Stomach (tissue), 9 donors: ENCODE measurements around the gene PRDM16. TPM values are rescaled to one million over a fixed set of nuclear protein-coding genes. Genes with fewer than 3 reads are reported as not detected.

Experiments used
- DNase-seq, 2 donors: peaks; one replicate each; pipeline versions ENCODE4 v3.0.0 to v3.0.0-alpha.2; 2013 to 2019
- H3K27ac ChIP-seq, 5 donors: fragments of 200-600 bp in 4 of 5; sonication (generic) in 4 of 5; one replicate each; pipeline ENCODE4 v1.5.1; 2013 to 2019; ENCODE audit warnings: mild to moderate bottlenecking in 1 of 5, moderate library complexity in 1 of 5
- H3K27me3 ChIP-seq, 3 donors: fragments of 200-600 bp; sonication (generic); one replicate each; pipeline ENCODE4 v1.5.1; 2017 to 2019; ENCODE audit warnings: mixed run types in 1 of 3
- H3K36me3 ChIP-seq, 4 donors: fragments of 200-600 bp; sonication (generic); 1 replicate in 3 of 4; 2 replicates in 1 of 4; pipeline ENCODE4 v1.5.1; 2016 to 2019
- H3K4me1 ChIP-seq, 4 donors: fragments of 200-600 bp; sonication (generic); one replicate each; pipeline ENCODE4 v1.5.1; 2016 to 2019
- H3K4me3 ChIP-seq, 4 donors: fragments of 200-600 bp; sonication (generic) in 3 of 4; one replicate each; pipeline ENCODE4 v1.5.1; 2016 to 2019; ENCODE audit warnings: mild to moderate bottlenecking in 1 of 4
- H3K9me3 ChIP-seq, 4 donors: fragments of 200-600 bp; sonication (generic); one replicate each; pipeline ENCODE4 v1.5.1; 2016 to 2019
- EP300 ChIP-seq: sonication (generic); formaldehyde crosslinking; IDR thresholded peaks from one replicate; pipeline ENCODE4 v1.6.1; 2017; ENCODE audit warnings: antibody characterized with exemption
- POLR2A ChIP-seq, 4 donors: fragments of 450-650 bp; IDR thresholded peaks; one replicate each; pipeline ENCODE4 v1.6.1; 2016; ENCODE audit warnings: antibody characterized with exemption in 4 of 4, control low read depth in 2 of 4, mild to moderate bottlenecking in 1 of 4, moderate library complexity in 1 of 4
- POLR2AphosphoS5 ChIP-seq, 3 donors: sonication (generic); formaldehyde crosslinking; IDR thresholded peaks; one replicate each; pipeline ENCODE4 v1.6.1; 2016; ENCODE audit warnings: antibody characterized with exemption in 3 of 3
- WGBS, 5 donors: extraction: QIAGEN DNeasy Blood & Tissue Kit in 3 of 5; methylation state at CpG; one replicate each; pipeline versions ENCODE4 v1.1.5 to v1.1.7; 2013 to 2018; 5-methylcytosine and 5-hydroxymethylcytosine counted together
- intact Hi-C: fragments of 100-400 bp; cut with DNase I; formaldehyde crosslinking; loops from one replicate; pipeline ENCODE4 v1.15.1; 2023; ENCODE audit warnings: low total_unique reads
- polyA plus RNA-seq, 3 donors: library from polyadenylated mRNA; stranded (reverse); fragments of 200-250 nt; gene quantifications; one replicate each; pipeline ENCODE4 v1.2.3, GENCODE V29; 2013
- total RNA-seq, 5 donors: library from RNA; depleted of rRNA; stranded (reverse); fragments of >200 nt; gene quantifications; one replicate each; pipeline versions ENCODE4 v1.1.0 to v1.2.3, GENCODE V29; 2014 to 2016
- TF ChIP-seq, protein P1 (sequence below), 7 experiments: fragments of 450-650 bp in 4 of 7; fragments of 200-600 bp in 3 of 7; sonication (generic) in 3 of 7; IDR thresholded peaks; one replicate each; pipeline ENCODE4 v1.5.1; 2016 to 2019; ENCODE audit warnings: antibody characterized with exemption in 7 of 7, control low read depth in 2 of 7, mild to moderate bottlenecking in 1 of 7
- donor health status: healthy with polysubstance abuse.
- donor health status: Bipolar disorder and iron deficiency.
- donor health status: healthy.

Gene PRDM16
- total and polyA plus RNA-seq, 8 donors: 0.29 to 222 (median 15.8) TPM

DNA sequence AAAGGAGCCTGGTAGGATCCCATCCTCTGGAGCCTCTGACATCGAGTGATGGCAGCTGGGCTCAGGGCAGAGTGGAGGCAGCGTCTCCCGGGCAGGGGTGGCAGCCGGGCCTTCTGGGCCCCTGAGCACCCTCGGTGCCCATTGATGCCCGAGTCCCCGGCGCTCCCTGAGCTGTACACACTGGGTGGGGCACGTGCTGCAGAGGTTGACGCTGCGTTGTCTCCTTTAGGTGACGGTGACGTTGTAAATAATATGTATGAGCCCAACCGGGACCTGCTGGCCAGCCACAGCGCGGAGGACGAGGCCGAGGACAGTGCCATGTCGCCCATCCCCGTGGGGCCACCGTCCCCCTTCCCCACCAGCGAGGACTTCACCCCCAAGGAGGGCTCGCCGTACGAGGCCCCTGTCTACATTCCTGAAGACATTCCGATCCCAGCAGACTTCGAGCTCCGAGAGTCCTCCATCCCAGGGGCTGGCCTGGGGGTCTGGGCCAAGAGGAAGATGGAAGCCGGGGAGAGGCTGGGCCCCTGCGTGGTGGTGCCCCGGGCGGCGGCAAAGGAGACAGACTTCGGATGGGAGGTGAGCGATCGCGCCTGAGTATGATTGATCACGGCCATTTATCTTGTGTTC lies 117.0 kb downstream of the PRDM16 start:
- Histone ChIP-seq H3K27me3 (peaks cover 0 to 35% (median 0%) of the 10 kb centered on the region in 3 donors), H3K4me3 (no peak overlapping the region), H3K9me3 (no peaks in the 10 kb centered on the region), H3K27ac (peak overlapping the region; percentile 88 to 92 (median 89)), H3K4me1 (peaks cover 40 to 78% (median 71%) of the 10 kb centered on the region in 4 donors), H3K36me3 (no peaks in the 10 kb centered on the region)
- intact Hi-C loops: no loop called here
- no peak for DNase-seq
- TF ChIP-seq POLR2AphosphoS5 (IDR thresholded peaks at IDR 0.05) (no peak), EP300 (no peak), POLR2A (IDR thresholded peaks at IDR 0.05) (no peak)
- TF ChIP-seq, protein P1, sequence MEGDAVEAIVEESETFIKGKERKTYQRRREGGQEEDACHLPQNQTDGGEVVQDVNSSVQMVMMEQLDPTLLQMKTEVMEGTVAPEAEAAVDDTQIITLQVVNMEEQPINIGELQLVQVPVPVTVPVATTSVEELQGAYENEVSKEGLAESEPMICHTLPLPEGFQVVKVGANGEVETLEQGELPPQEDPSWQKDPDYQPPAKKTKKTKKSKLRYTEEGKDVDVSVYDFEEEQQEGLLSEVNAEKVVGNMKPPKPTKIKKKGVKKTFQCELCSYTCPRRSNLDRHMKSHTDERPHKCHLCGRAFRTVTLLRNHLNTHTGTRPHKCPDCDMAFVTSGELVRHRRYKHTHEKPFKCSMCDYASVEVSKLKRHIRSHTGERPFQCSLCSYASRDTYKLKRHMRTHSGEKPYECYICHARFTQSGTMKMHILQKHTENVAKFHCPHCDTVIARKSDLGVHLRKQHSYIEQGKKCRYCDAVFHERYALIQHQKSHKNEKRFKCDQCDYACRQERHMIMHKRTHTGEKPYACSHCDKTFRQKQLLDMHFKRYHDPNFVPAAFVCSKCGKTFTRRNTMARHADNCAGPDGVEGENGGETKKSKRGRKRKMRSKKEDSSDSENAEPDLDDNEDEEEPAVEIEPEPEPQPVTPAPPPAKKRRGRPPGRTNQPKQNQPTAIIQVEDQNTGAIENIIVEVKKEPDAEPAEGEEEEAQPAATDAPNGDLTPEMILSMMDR (IDR thresholded peaks at IDR 0.05): no peak
- 68 to 73% (median 72%) methylated on average over 21 to 38 of the region's 38 CpGs for WGBS, 5 donors

GRCh38 chr1:3186526-3186921 lies 117.5 kb downstream of the PRDM16 start:
- Histone ChIP-seq H3K9me3 (no peaks in the 10 kb centered on the region), H3K27me3 (peaks cover 0 to 35% (median 0%) of the 10 kb centered on the region in 3 donors), H3K4me3 (no peak overlapping the region), H3K36me3 (no peaks in the 10 kb centered on the region), H3K4me1 (peaks cover 40 to 79% (median 72%) of the 10 kb centered on the region in 4 donors), H3K27ac (peak overlapping the region; percentile 88 to 92 (median 89))
- peak; percentile 27 to 70 (median 68) for TF ChIP-seq POLR2AphosphoS5 (IDR thresholded peaks at IDR 0.05)
- TF ChIP-seq EP300: no peak
- intact Hi-C loops: no loop called here
- WGBS, 5 donors: 11 to 36% (median 16%) methylated on average over 17 to 22 of the region's 22 CpGs
- peak; percentile 89 to 93 for DNase-seq

DNA sequence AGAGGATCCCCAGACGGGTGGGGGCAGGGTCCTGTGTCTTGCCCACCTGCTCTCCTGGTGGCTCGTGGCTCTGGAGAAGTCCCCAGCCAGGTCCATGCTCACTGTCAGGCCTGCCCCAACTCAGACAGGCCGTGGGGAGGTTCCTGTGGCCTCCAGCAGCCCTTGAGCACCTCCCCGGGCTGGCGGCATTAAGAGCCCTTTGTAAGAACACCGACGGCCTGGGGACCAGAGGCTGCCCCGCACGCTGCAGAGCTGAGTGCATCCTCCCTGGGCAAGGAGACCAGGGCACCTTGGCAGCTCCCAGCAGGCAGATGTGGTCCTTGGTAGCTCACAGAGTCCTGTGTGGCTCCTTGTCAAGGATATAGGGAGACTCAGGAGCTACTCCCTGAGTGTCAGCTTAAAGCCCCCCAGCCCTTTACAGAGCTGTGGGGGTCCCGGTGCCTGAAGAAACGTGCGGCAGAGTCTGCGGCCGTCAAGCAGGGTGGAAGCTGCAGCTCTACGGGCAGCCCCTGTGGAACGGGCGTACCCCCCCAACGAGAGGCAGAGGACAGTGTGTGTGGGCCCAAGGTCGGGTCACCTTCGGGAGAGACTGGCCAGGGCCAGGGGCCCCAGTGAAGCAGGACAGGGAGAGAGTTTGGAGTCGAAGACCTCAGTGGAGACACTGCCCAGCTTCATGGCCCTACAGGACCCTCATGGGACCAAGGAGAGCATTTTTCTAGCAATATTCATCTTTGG lies 118.6 kb downstream of the PRDM16 start:
- Histone ChIP-seq H3K36me3 (no peaks in the 10 kb centered on the region), H3K4me1 (peaks cover 44 to 88% (median 79%) of the 10 kb centered on the region in 4 donors), H3K27me3 (peaks cover 0 to 35% (median 0%) of the 10 kb centered on the region in 3 donors), H3K9me3 (no peaks in the 10 kb centered on the region), H3K4me3 (no peak overlapping the region), H3K27ac (peak overlapping the region; percentile 88 to 92 (median 89))
- intact Hi-C loops: no loop called here
- 40 to 55% (median 49%) methylated on average over 13 to 21 of the region's 21 CpGs for WGBS, 5 donors
- DNase-seq: no peak
- TF ChIP-seq, protein P1 (IDR thresholded peaks at IDR 0.05): no peak
- TF ChIP-seq POLR2A (IDR thresholded peaks at IDR 0.05): no peak
- no peak for TF ChIP-seq POLR2AphosphoS5 (IDR thresholded peaks at IDR 0.05)
- TF ChIP-seq EP300: no peak

DNA sequence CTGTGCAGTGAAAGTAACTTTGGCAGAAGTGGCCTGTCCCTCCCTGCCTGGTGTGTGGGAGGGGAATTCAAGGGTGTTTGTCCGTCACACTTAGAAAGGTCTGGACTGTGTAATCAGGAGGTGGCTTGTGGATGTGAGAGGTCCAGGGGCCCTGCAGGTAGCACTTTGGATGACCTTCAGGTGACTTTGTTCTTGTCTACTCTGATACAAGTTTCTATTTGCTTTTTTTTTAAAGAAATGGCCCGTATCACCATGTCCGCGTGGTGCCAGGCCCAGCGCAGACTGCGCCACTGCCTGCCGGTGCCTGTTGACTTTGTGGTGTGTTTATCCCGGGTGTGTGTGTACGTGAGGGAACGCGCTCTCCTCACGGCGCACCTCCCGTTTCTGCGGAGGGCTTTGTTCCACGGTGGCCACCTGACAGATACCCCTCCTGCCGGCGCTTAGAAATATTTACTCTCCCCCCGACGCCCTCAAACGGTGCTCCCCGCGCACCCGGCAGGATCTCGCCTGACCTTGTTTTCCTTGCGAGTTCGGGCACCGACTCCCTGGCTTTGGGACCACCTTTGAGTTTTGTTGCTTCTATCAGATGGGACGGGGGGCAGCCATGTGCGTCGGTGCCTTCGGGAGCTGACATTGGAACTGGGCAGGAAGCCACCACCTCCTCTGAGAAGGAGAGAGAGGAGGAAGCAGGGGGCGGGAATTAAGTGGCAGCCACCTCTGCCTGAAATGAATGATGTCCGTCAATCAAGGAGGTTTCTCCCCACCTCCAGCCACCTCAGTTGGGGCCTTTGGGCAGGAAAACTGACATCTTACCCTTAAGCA lies 119.4 kb downstream of the PRDM16 start:
- Histone ChIP-seq H3K27me3 (peaks cover 0 to 29% (median 0%) of the 10 kb centered on the region in 3 donors), H3K4me1 (peaks cover 41 to 81% (median 77%) of the 10 kb centered on the region in 4 donors), H3K27ac (peak overlapping the region; percentile 88 to 92 (median 89)), H3K36me3 (peaks cover 0 to 6% (median 0%) of the 10 kb centered on the region in 4 donors), H3K4me3 (no peak overlapping the region), H3K9me3 (no peaks in the 10 kb centered on the region)
- intact Hi-C loops: no loop called here
- TF ChIP-seq, protein P1 (IDR thresholded peaks at IDR 0.05): peak in 3 of 7 experiments; percentile 28 to 42 (median 28)
- TF ChIP-seq EP300 (no peak), POLR2AphosphoS5 (IDR thresholded peaks at IDR 0.05) (peak in 2 of 3 donors; percentile 58 to 83), POLR2A (IDR thresholded peaks at IDR 0.05) (no peak)
- peak; percentile 92 to 93 for DNase-seq
- 27 to 54% (median 40%) methylated on average over 32 to 34 of the region's 34 CpGs for WGBS, 5 donors
